Motor neuron (in vitro differentiated cells): Measurements from ENCODE around the gene FBLIM1. TPM values are rescaled to one million over a fixed set of nuclear protein-coding genes. Genes with fewer than 3 reads are reported as not detected.
"Not testable (repeated sequence)": the region's sequence is repeated elsewhere in the genome, so short reads cannot be mapped to it uniquely, and the experiment has no call there.

ENCODE experiments used
- ATAC-seq, 8 experiments: fragments of 200-7000 bp; cut with Tn5 transposase; replicated peaks in 6 of 8; 2 replicates each; pipeline ENCODE4 v1.8.0; 2021; ENCODE audit warnings: mild to moderate bottlenecking in 8 of 8, moderate library complexity in 8 of 8
- H3K27ac ChIP-seq, 2 donors: fragments of 250-450 bp; sonication (Bioruptor Pico); 2 replicates each; pipeline ENCODE4 v1.9.0; 2021; ENCODE audit warnings: antibody characterized with exemption in 2 of 2, mild to moderate bottlenecking in 2 of 2, moderate library complexity in 1 of 2
- H3K4me1 ChIP-seq, 2 donors: fragments of 250-450 bp; sonication (Bioruptor Pico); replicated peaks in 1 of 2; 2 replicates each; pipeline ENCODE4 v1.6.1; 2021; ENCODE audit warnings: antibody characterized with exemption in 2 of 2, mild to moderate bottlenecking in 2 of 2, moderate library complexity in 1 of 2
- H3K4me3 ChIP-seq, 5 donors: fragments of 250-450 bp; sonication (Bioruptor Pico); 2 replicates each; pipeline ENCODE4 v1.9.0; 2021; ENCODE audit warnings: antibody characterized with exemption in 5 of 5, mild to moderate bottlenecking in 5 of 5, moderate library complexity in 4 of 5
- WGBS, 10 experiments: fragments of 450-650 bp; shearing (Covaris generic); methylation state at CpG; one replicate each; pipeline ENCODE4 v1.0.0; 2022; 5-methylcytosine and 5-hydroxymethylcytosine counted together
- in situ Hi-C, 9 experiments: fragments of 400-800 bp; cut with MboI; loops; one replicate each; pipeline ENCODE4 v1.15.0; 2021; ENCODE audit warnings: low sequenced_read_pairs in 9 of 9, low pct_unique_long_range_greater_than_20kb in 2 of 9; ENCODE audit not compliant: unreplicated experiment in 9 of 9
- total RNA-seq, 8 experiments: library from RNA; unstranded; fragments of 300-600 nt; gene quantifications; 2 replicates each; pipeline versions ENCODE4 v1.2.3 to v1.2.4, GENCODE V29; 2022

FBLIM1 gene
- total RNA-seq, 8 experiments from 2014 or later = 2.0 to 35.1 (median 9.6) TPM

- H3K4me3 ChIP-seq = no peak overlapping the region
- ATAC-seq = peak; percentile 32 to 87 (median 64)
- no peak overlapping the region for H3K27ac ChIP-seq
- peaks cover 7 to 34% of the 10 kb centered on the region in 2 donors for H3K4me1 ChIP-seq
- in situ Hi-C loops = loop anchor here in 4 of 9 experiments (25.0 kb wide), 3 partner anchors 137 to 187 kb away; partner anchors contain the start of gene ZBTB17 (in 2 of the 4)
- 0 to 65% (median 40%) methylated on average over 1 to 17 of the region's 22 CpGs; no CpG with 5 or more reads in 2 of the 10 experiments for WGBS, 10 experiments
These were observed 41.6 kb downstream of the FBLIM1 start for GRCh38 chr1:15799928-15800835.

- 40 to 93% (median 80%) methylated on average over 2 to 16 of the region's 17 CpGs; no CpG with 5 or more reads in 1 of the 10 experiments for WGBS, 10 experiments
- Histone ChIP-seq H3K27ac (no peak overlapping the region), H3K4me1 (peaks cover 3 to 22% of the 10 kb centered on the region in 2 donors), H3K4me3 (no peak overlapping the region)
- no peak for ATAC-seq
- in situ Hi-C loops = loop anchor here in 4 of 9 experiments (25.0 kb wide), 3 partner anchors 135 to 185 kb away; partner anchors contain the start of gene ZBTB17 (in 2 of the 4)
These were observed 43.8 kb downstream of the FBLIM1 start for GRCh38 chr1:15802234-15802965.

- WGBS, 10 experiments = 19 to 90% (median 48%) methylated on average over 1 to 4 of the region's 4 CpGs; no CpG with 5 or more reads in 3 of the 10 experiments
- Histone ChIP-seq H3K4me3 (no peak overlapping the region), H3K4me1 (peaks cover 3 to 22% of the 10 kb centered on the region in 2 donors), H3K27ac (no peak overlapping the region)
- in situ Hi-C loops = loop anchor here in 4 of 9 experiments (25.0 kb wide), 3 partner anchors 134 to 184 kb away; partner anchors contain the start of gene ZBTB17 (in 2 of the 4)
- ATAC-seq = peak in 6 of 8 experiments; percentile 32 to 54 (median 44)
These were observed 44.8 kb downstream of the FBLIM1 start for GRCh38 chr1:15803380-15803779.

- peaks cover 3 to 22% of the 10 kb centered on the region in 2 donors for H3K4me1 ChIP-seq
- WGBS, 10 experiments = 40 to 100% (median 60%) methylated on average over 1 to 8 of the region's 8 CpGs; no CpG with 5 or more reads in 1 of the 10 experiments
- no peak for ATAC-seq
- no peak overlapping the region for H3K4me3 ChIP-seq
- in situ Hi-C loops = loop anchor here in 4 of 9 experiments (25.0 kb wide), 3 partner anchors 133 to 183 kb away; partner anchors contain the start of gene ZBTB17 (in 2 of the 4)
- H3K27ac ChIP-seq = no peak overlapping the region
These were observed 45.5 kb downstream of the FBLIM1 start for GRCh38 chr1:15804060-15804459.

- 23 to 90% (median 78%) methylated on average over 2 to 9 of the region's 10 CpGs; no CpG with 5 or more reads in 1 of the 10 experiments for WGBS, 10 experiments
- in situ Hi-C loops = loop anchor here in 4 of 9 experiments (25.0 kb wide), 3 partner anchors 130 to 180 kb away; partner anchors contain the start of gene ZBTB17 (in 2 of the 4)
- ATAC-seq = no peak
- Histone ChIP-seq H3K27ac (no peak overlapping the region), H3K4me3 (no peak overlapping the region), H3K4me1 (peaks cover 0 to 7% of the 10 kb centered on the region in 2 donors)
These were observed 48.5 kb downstream of the FBLIM1 start for GRCh38 chr1:15807121-15807520.

GRCh38 chr1:15807549-15807948, 49.0 kb downstream of the FBLIM1 start, which contains the start of gene UQCRHL:
TSS of gene UQCRHL (minus strand) at chr1:15807649. CDS start at chr1:15807649, 0 bp downstream.
- not testable (repeated sequence) for H3K4me3 ChIP-seq, H3K27ac ChIP-seq, ATAC-seq, H3K4me1 ChIP-seq
- in situ Hi-C loops = loop anchor here in 4 of 9 experiments (25.0 kb wide), 3 partner anchors 130 to 180 kb away; partner anchors contain the start of gene ZBTB17 (in 2 of the 4)
- WGBS, 10 experiments = 26 to 100% (median 92%) methylated on average over 1 to 11 of the region's 11 CpGs; no CpG with 5 or more reads in 1 of the 10 experiments

- 50 to 100% (median 100%) methylated on average over 1 of the region's 1 CpG; no CpG with 5 or more reads in 3 of the 10 experiments for WGBS, 10 experiments
- no peak overlapping the region for H3K27ac ChIP-seq
- no peak for ATAC-seq
- in situ Hi-C loops = loop anchor here in 4 of 9 experiments (25.0 kb wide), 3 partner anchors 128 to 178 kb away; partner anchors contain the start of gene ZBTB17 (in 2 of the 4)
- H3K4me1 ChIP-seq = peaks cover 0 to 2% of the 10 kb centered on the region in 2 donors
- H3K4me3 ChIP-seq = no peak overlapping the region
These were observed 50.4 kb downstream of the FBLIM1 start for GRCh38 chr1:15808955-15809354.

GRCh38 chr1:15810073-15810472, 51.5 kb downstream of the FBLIM1 start:
- WGBS, 10 experiments = 0 to 100% (median 45%) methylated on average over 1 of the region's 1 CpG; no CpG with 5 or more reads in 4 of the 10 experiments
- no peaks in the 10 kb centered on the region for H3K4me1 ChIP-seq
- H3K4me3 ChIP-seq = no peak overlapping the region
- ATAC-seq = no peak
- H3K27ac ChIP-seq = no peak overlapping the region
- in situ Hi-C loops = loop anchor here in 4 of 9 experiments (25.0 kb wide), 3 partner anchors 127 to 177 kb away; partner anchors contain the start of gene ZBTB17 (in 2 of the 4)

- H3K4me3 ChIP-seq = no peak overlapping the region
- in situ Hi-C loops = loop anchor here in 4 of 9 experiments (25.0 kb wide), 3 partner anchors 121 to 171 kb away; partner anchors contain the start of gene ZBTB17 (in 2 of the 4)
These were observed 58.1 kb downstream of the FBLIM1 start for GRCh38 chr1:15816674-15817073.

GRCh38 chr1:15820478-15820877, 61.9 kb downstream of the FBLIM1 start:
- no peak overlapping the region for H3K4me3 ChIP-seq
- no peaks in the 10 kb centered on the region for H3K4me1 ChIP-seq
- in situ Hi-C loops = loop anchor here in 4 of 9 experiments (25.0 kb wide), 3 partner anchors 117 to 167 kb away; partner anchors contain the start of gene ZBTB17 (in 2 of the 4)
- ATAC-seq = no peak
- no peak overlapping the region for H3K27ac ChIP-seq
- 80 to 100% (median 93%) methylated on average over 1 to 3 of the region's 3 CpGs; no CpG with 5 or more reads in 2 of the 10 experiments for WGBS, 10 experiments

More at GRCh38 chr1:15816674-15817073, 58.1 kb downstream of the FBLIM1 start:
- Histone ChIP-seq H3K27ac (no peak overlapping the region), H3K4me1 (no peaks in the 10 kb centered on the region)
- ATAC-seq = peak in 3 of 8 experiments; percentile 52 to 64 (median 53)
- WGBS, 10 experiments = 5 to 100% (median 88%) methylated on average over 1 to 5 of the region's 5 CpGs

- in situ Hi-C loops = no loop called here
- Histone ChIP-seq H3K4me1 (peaks cover 4 to 6% of the 10 kb centered on the region in 2 donors), H3K4me3 (no peak overlapping the region), H3K27ac (no peak overlapping the region)
- peak in 2 of 8 experiments; percentile 22 to 31 for ATAC-seq
These were observed 67.2 kb downstream of the FBLIM1 start for GRCh38 chr1:15825800-15826199.
